ENCODE results near the gene COL23A1.

Gene COL23A1

GRCh38 chr5:178426326-178427130, 163.7 kb downstream of the COL23A1 start:
- no peak for DNase-seq (ENCODE audit: low spot score)
- in situ Hi-C loops (cut with MboI; ENCODE audit: low pct_unique_long_range_greater_than_20kb, low sequenced_read_pairs, unreplicated experiment), result no loop called here
- no peak for TF ChIP-seq CTCF (IDR thresholded peaks at IDR 0.05; ENCODE audit: extremely low read depth, insufficient read depth, missing control alignments)

GRCh38 chr5:178425621-178426068, 164.5 kb downstream of the COL23A1 start:
- in situ Hi-C loops (cut with MboI; ENCODE audit: low pct_unique_long_range_greater_than_20kb, low sequenced_read_pairs, unreplicated experiment), result no loop called here
- no peak for TF ChIP-seq CTCF (IDR thresholded peaks at IDR 0.05; ENCODE audit: extremely low read depth, insufficient read depth, missing control alignments)
- DNase-seq (ENCODE audit: low spot score), result no peak

GRCh38 chr5:178424810-178425177, 165.4 kb downstream of the COL23A1 start:
- no peak for DNase-seq (ENCODE audit: low spot score)
- no peak for TF ChIP-seq CTCF (IDR thresholded peaks at IDR 0.05; ENCODE audit: extremely low read depth, insufficient read depth, missing control alignments)
- in situ Hi-C loops (cut with MboI; ENCODE audit: low pct_unique_long_range_greater_than_20kb, low sequenced_read_pairs, unreplicated experiment), result no loop called here

GRCh38 chr5:178423901-178424809, 166.0 kb downstream of the COL23A1 start:
- no peak for DNase-seq (ENCODE audit: low spot score)
- TF ChIP-seq CTCF (IDR thresholded peaks at IDR 0.05; ENCODE audit: extremely low read depth, insufficient read depth, missing control alignments), result no peak
- in situ Hi-C loops (cut with MboI; ENCODE audit: low pct_unique_long_range_greater_than_20kb, low sequenced_read_pairs, unreplicated experiment), result no loop called here

- no peak for TF ChIP-seq CTCF (IDR thresholded peaks at IDR 0.05; ENCODE audit: extremely low read depth, insufficient read depth, missing control alignments)
- in situ Hi-C loops (cut with MboI; ENCODE audit: low pct_unique_long_range_greater_than_20kb, low sequenced_read_pairs, unreplicated experiment), result no loop called here
- no peak for DNase-seq (ENCODE audit: low spot score)
Observed at GRCh38 chr5:178423431-178423830, 166.8 kb downstream of the COL23A1 start.

GRCh38 chr5:178422400-178422775, 167.8 kb downstream of the COL23A1 start:
- in situ Hi-C loops (cut with MboI; ENCODE audit: low pct_unique_long_range_greater_than_20kb, low sequenced_read_pairs, unreplicated experiment), result no loop called here
- no peak for DNase-seq (ENCODE audit: low spot score)
- TF ChIP-seq CTCF (IDR thresholded peaks at IDR 0.05; ENCODE audit: extremely low read depth, insufficient read depth, missing control alignments), result no peak

All from GM13977 (cell line).